KBM-7 (cell line): ENCODE results near the gene SLC25A23.
A peak's percentile ranks its signal among the peaks of the same experiment; 100 is the strongest.
"Not testable (repeated sequence)": the region's sequence is repeated elsewhere in the genome, so short reads cannot be mapped to it uniquely, and the experiment has no call there.

Experiments
- DNase-seq: peaks from one replicate; pipeline ENCODE4 v3.0.0-alpha.2; 2015
- in situ Hi-C: fragments of 300-500 bp; cut with MboI; formaldehyde crosslinking; loops from 2 replicates; pipeline ENCODE4 v1.14.3; 2020; ENCODE audit warnings: low sequenced_read_pairs, low pct_unique_long_range_greater_than_20kb, mixed read lengths

SLC25A23 gene

DNA sequence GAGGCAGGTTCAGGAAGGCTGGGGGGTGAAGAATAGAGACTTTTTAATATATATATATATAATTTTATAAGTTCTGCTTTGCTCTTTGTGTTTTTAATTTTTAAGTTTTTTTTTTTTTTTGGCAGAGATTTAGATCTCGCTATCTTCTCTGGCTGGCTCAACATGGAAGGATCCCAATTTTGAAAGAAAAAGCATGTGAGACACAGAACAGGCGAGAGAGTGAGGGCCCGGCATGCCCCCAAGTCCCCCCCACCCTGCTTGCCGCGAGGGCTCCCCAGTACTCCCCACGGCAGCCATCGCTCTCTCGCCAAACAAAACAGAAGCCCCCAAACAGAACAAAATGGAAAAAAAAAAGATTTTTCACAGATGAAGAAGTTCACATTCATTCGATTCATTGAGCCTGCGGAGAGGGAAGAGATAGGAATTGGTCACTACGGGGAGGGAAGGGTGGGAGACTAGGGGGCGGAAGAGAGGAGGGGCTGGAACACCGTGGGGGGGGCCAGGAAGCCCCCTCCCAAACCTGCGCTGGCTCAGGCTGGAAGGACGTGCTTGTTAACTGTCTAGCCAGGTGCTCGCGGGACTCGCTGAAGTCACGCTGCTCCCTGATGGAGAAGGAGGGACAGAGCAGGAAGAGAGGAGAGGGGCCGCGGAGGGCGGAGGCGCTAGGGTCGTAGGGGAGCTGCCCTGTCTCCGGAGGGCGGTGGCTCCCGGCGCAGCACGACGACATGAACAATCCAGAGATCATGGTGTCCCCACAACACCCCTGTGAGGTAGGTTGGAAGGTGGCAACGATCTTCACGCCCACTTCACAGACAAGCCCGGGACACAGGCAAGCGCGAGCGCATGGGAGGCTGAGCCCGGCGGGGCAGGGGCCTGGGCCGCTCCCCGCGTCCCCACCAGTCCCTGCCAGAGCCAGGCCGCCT is 45.6 kb downstream of the SLC25A23 start:
- no peak for DNase-seq
- in situ Hi-C loops: no loop called here

DNA sequence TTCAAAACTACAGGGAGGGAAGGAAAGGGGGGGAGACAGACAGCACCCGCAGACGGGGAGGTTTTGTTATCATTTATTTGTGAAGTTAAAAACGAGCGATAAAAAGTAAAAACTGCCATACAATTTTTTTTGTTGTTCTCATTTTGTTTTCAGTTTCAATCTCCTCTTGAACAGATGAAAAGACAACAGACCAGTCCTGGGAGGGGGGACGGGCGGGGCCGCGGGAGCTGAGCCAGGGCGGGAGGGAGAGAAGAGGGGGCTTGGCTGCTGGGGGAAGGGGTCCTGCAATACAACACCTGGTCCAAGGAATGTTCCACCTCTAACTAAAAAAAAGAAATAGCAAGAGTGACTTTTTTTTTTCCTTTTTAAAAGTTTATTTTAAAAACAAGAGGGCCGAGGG is 46.3 kb downstream of the SLC25A23 start:
- in situ Hi-C loops: no loop called here
- DNase-seq: no peak

DNA sequence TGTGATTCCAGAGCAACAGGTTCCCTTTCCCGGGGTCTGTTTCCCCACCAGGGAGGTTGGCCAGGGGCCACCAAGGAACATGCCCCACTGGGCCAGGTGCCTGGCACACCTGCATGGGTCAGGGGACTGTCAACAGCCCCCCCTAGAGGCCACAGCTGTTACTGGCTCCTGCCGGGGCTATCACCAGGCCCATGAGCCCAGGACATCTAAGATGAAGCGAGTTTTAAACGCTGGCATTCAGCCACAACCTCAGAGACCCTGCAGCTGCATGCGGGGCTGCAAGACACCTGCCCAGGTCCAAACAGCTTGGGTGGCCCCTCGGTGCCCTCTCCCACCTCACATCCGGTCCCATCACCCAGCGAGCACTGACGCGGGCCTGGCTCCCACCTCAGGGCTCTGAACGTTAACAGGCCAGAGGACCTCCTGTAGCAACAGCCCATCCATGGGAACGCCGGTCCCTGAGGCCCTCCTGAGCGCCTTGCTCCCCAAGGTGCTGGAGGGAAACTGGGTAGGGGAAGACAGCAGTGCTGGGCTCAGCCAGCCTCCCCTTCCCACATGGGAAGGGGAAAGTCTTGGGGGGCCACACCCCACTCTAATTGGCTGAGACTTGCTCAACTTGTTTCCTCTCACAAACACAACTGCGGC is 47.0 kb downstream of the SLC25A23 start:
- in situ Hi-C loops: no loop called here
- DNase-seq: peak; percentile 58

DNA sequence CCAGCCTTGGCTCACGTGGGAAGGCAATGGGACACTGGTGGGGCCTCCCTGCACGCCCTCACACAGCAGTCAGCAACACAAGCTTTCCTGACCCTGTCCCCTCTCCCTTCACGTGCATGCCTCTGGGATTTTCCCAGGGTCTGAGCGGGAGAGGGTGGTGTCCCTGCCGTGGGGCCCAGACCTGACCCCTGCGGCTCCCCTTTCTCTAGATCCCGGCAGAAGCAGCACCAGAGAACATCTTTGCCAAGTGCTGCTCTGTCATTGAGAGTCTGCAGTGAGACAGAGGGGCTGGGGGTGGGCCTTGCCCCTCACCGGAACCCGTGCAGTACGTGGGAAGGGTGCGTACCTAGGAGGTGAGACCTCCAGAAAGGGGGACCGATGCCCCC is 47.5 kb downstream of the SLC25A23 start:
- in situ Hi-C loops: no loop called here
- no peak for DNase-seq

DNA sequence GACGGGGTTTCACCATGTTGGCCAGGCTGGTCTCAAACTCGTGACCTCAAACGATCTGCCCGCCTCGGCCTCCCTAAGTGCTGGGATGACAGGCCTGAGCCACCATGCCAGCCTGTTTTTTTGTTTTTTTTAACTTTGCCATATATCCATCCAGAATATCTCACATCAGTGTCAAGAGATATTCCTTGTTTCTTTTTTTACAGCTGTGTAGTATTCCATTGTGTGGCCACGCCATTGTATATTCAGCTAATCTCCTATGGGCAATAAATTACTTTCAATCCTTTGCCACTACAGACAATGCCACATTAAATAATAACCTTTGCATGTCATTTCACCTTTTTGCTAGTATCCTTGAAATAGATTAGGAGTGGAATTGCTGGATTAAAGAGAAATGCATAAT is 50.2 kb downstream of the SLC25A23 start:
- no peak for DNase-seq
- in situ Hi-C loops: no loop called here

DNA sequence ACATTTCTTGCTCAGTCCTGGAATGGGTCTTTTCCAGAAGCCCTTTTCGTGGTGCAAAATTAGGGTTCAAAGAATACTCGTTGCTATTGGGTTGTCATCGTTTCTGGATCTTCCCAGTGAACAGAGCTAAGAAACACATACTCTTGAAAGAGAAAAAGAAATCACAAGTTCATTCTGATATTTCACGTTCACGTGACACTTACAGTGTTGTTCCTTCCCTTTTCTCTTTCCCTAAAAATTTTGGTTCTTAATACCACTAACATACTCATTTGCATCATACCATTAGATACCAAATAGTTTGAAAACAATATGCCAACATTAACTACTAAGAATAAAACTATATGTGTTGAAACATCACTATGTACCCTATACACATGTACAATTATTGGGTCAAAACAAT is 53.2 kb downstream of the SLC25A23 start:
- no peak for DNase-seq
- in situ Hi-C loops: no loop called here

DNA sequence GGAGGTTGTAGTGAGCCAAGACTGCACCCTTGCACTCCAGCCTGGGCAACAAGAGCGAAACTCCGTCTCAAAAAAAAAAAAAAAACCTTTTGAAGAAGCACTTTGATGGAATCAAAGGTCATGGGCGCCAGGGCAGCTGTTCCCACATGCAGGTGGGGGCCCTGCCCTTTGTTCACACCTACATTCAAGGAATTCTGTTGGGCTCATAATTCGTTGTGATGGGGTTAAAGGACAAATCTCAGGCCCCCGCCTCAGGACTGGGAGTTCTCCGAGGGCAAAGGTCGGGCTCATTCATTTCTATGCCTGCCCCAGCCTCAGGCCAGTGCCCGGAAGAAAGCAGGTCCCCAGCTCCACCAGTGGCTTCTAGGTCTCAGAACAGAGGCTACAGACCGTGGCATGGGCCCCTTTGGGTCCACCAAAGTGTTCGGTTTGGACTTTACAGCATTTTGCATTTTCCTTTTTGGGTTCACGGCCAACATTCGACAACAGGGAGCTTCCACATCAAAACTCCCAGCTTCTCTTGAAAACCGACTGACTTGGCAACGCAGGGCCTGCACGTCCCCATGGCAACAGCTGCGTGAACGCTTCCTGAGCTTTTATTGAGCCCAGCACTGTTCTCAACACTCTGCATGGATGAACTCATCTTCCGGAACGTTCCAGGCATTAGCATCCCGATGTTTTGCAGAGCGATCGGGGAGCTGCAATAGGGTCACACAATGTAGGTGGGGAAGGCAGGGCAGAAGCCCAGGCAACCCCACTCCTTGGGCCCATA is 56.6 kb downstream of the SLC25A23 start:
- no peak for DNase-seq
- in situ Hi-C loops: no loop called here

DNA sequence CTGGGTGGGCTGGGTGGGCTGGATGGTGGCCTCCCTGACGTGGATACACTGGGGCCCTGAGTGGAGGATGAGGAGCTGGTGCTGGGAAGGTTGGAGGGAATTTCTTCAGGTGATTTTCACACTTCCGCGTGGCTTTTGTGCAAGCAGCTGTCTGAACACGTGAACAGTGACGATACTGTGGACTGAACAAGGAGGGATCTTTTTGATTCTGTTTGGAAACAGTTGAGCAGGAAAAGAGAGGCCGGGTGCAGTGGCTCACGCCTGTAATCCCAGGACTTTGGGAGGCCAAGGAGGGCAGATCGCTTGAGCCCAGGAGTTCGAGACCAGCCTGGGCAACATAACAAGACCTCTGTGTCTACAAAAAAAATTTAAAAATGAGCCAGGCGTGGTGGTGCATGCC is 57.5 kb downstream of the SLC25A23 start:
- in situ Hi-C loops: no loop called here
- no peak for DNase-seq

DNA sequence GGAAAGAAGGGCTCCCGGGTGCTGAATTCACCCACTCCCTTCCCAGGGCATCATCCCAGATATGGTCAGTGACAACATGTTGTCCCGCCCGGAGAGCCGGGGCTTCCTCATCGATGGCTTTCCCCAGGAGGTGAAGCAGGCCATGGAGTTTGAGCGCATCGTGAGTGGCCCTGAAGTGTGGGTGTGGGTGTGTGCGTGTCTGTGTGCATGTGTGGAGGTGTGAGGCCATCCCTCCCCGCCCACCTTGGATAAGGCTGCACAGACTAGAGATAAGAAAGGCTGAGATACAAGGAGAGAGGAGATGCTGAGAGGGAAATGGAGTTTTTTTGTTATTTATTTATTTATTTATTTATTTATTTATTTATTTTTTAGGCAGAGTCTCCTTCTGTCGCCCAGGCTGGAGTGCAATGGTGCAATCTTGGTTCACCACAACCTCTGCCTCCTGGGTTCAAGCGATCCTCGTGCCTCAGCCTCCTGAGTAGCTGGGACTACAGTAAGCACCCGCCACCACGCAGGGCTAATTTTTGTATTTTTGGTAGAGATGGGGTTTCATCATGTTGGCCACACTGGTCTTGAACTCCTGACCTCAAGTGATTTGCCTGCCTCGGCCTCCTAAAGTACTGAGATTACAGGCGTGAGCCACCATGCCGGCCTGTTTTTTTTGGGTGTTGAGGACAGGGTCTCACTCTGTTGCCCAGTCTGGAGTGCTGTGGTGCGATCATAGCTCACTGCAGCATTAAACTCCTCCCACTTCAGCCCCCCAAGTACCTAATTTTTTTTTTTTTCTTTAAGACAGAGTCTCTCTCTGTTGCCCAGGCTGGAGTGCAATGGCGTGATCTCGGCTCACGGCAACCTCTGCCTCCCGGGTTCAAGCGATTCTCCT is 59.3 kb downstream of the SLC25A23 start:
- DNase-seq, in situ Hi-C loops: not testable (repeated sequence)

DNA sequence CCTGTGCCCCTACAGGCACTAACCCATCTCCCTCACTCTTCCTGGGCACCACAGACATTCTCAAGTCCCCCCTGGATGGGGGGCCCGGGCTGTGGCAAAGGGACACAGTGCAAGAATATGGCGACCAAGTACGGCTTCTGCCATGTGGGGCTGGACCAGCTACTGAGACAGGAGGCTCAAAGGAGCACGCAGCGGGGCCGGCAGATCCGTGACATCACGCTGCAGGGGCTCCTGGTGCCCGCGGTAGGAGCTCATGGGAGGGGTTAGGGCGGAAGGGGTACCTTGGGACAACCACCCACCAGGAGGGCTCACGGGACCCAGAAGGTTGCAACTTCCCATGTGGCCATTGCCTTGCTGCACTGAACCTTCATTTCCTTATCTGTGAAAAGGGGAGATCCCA is 63.3 kb downstream of the SLC25A23 start:
- DNase-seq: no peak
- in situ Hi-C loops: no loop called here

DNA sequence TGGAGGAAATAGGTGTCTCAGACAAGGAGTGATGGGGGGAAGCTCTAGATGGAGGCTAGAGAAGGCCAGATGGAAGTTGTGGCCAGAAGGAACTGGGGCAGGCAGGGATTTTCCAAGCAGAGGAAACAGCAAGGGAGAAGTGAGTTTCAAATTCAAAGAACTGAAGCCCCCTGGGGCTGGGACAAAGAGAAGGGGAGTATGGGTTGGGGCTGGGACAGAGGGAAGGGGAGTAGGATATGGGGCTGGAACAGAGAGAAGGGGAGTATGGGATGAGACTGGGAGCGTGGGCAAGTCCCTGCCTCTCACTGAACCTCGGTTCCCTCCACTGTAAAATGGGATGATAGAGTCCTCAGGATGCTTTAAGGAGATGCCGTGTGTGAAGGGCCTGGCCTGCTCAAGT is 64.8 kb downstream of the SLC25A23 start:
- DNase-seq: no peak
- in situ Hi-C loops: no loop called here

DNA sequence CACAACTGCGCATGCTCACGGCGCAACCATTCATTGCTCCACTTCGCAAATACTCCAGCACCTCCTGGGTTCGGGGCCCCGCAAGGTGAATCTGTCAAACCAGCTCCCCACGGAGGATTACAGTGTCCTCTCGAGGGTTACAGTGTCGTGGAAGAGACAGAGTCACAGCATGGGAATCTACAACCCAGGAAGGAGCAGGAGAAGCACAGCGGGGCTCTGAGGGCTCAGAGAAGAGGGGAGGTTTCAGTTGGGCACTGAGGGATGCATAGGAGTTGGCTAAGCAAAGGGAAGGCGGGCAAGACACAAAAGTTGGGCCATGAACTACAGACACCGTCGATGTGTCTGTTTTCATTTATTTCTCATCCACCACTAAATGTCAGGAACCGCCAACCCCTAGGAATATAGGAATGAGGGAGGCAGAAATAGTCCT is 65.6 kb downstream of the SLC25A23 start:
- in situ Hi-C loops: no loop called here
- no peak for DNase-seq

DNA sequence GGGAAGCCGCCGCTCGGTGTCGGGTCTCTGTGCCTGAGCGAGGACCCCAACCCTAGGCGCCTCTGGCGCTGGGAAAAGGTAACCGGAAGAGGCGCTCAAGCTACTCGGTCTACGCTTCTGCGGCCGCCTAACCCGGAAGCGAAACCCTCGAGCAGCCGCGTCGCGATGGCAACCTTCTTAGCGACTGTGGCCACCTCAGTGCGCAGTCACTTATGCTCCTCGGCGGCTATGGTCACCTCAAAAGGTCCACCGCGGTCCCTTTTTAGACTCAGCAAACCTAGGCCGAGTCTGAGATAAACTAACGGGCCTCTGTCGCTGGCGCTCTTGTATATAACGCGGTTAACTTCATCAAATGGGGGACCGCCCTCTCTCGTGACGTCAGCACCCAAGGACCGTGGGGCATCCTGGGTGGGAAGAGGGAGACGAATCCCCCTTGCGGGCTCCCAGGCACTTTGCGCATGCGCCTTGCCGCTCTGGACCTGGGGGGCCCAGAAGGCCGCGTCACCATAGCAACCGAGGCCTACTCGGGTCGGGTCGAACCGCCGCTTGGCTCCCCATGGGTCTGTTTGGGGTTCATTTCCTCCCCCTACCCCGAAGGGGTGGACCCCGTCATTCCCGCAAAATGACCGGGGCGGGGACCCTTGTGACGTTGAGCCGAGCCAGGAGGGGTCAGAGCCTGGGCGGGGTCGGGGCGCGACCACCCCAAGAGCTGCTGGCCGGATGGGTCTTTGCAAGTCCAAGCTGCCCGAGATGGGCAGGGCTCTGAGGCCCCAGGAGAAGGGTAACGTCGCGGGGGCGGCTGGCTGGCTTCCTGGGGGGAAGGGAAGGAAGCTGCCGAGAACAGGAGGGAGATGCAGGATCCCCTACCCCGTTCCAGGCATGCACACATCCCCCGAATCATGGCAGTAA is 66.3 kb downstream of the SLC25A23 start, which contains the start of gene GTF2F1:
TSS of gene GTF2F1 (minus strand) at position 91 of the 909 bp plus-strand sequence. CDS start 169 bp downstream, outside the sequence.
- DNase-seq: peak; percentile 95
- in situ Hi-C loops: no loop called here

DNA sequence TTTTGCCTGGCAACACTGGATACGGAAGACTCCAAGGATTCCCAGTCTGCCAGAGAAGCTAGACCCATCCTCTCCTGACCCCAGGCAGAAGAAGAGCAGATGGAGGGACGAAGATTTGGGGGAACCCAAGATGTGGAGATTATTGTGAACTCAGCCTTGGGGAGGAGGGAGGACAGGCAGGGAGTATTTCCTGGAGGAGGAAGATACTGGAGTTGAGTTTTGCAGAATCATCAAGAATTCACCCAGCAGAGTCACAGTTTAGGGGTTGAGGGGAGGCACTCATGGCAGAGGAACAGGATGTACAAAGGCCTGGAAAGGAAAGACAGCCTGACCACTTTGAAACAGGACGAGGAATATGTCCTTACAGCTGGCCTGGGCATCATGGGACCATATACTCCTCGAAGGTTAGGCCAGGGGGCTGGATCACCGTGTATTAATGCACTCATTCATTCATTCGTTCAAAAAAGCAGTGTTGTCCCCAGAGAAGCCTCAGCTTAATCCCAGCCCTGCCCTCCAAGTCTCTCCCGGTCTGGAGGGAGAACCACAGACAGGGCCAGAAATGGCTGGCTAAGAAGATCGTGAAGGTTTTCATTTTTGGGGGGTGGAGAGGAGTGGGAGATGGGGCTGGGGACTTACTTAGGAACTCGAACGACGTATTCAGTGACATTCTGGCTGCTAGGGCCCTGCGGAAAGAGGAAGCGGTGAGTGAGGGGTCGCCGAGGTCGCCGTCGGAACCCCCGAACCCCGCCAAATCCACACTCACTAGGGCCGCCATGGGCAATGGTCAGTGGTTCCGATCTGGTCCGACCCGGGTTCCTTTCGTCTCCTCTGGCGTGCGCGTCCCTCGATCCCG is 67.1 kb downstream of the SLC25A23 start:
- no peak for DNase-seq
- in situ Hi-C loops: no loop called here
